ENCODE measurements around the gene FRAS1. TPM values are rescaled to one million over a fixed set of nuclear protein-coding genes. Genes with fewer than 3 reads are reported as not detected.
"Not testable (repeated sequence)": the region's sequence is repeated elsewhere in the genome, so short reads cannot be mapped to it uniquely, and the experiment has no call there.

Gene FRAS1
- total RNA-seq, 2 experiments from 2014 or later = 0.09 TPM; not detected in 1

- no peak for ATAC-seq
- Mint-ChIP-seq H3K27me3 (peaks cover 11% of the 10 kb centered on the region), H3K36me3 (ENCODE audit: low read depth) (no peaks in the 10 kb centered on the region), H3K9me3 (ENCODE audit: low read depth) (no peaks in the 10 kb centered on the region), H3K4me3 (no peak overlapping the region), H3K4me1 (no peaks in the 10 kb centered on the region), H3K27ac (no peak overlapping the region)
- ChIA-PET POLR2A (no interaction called here), CTCF (interaction anchor here (0.7 kb wide), 1 partner anchor 1551 kb away, joined by 3 read pairs; no protein-coding TSS in a partner anchor)
- no peak for DNase-seq
- intact Hi-C loops (cut with DNase I, micrococcal nuclease) = no loop called here
These were observed 267.5 kb downstream of the FRAS1 start for GRCh38 chr4:78324625-78325024.

- Mint-ChIP-seq H3K9me3 (ENCODE audit: low read depth) (no peaks in the 10 kb centered on the region), H3K36me3 (ENCODE audit: low read depth) (no peaks in the 10 kb centered on the region), H3K27me3 (peaks cover 9% of the 10 kb centered on the region), H3K27ac (no peak overlapping the region), H3K4me1 (no peaks in the 10 kb centered on the region), H3K4me3 (no peak overlapping the region)
- POLR2A ChIA-PET = no interaction called here
- intact Hi-C loops (cut with DNase I, micrococcal nuclease) = no loop called here
- no peak for DNase-seq
- CTCF ChIA-PET = interaction anchor here (0.6 kb wide), 1 partner anchor 751 kb away, joined by 4 read pairs; no protein-coding TSS in a partner anchor
- no peak for ATAC-seq
These were observed 268.4 kb downstream of the FRAS1 start for GRCh38 chr4:78325271-78326157.

GRCh38 chr4:78328591-78328990 lies 271.5 kb downstream of the FRAS1 start:
- H3K27me3 Mint-ChIP-seq; intact Hi-C loops (cut with DNase I, micrococcal nuclease); H3K4me3 Mint-ChIP-seq; H3K9me3 Mint-ChIP-seq (ENCODE audit: low read depth); H3K36me3 Mint-ChIP-seq (ENCODE audit: low read depth); DNase-seq; POLR2A ChIA-PET; H3K27ac Mint-ChIP-seq; H3K4me1 Mint-ChIP-seq; CTCF ChIA-PET; ATAC-seq: not testable (repeated sequence)

GRCh38 chr4:78331186-78331585 lies 274.1 kb downstream of the FRAS1 start:
- DNase-seq (no peak), ATAC-seq (no peak)
- Mint-ChIP-seq H3K36me3 (ENCODE audit: low read depth) (no peaks in the 10 kb centered on the region), H3K4me1 (no peaks in the 10 kb centered on the region), H3K27ac (no peak overlapping the region), H3K27me3 (peaks cover 2% of the 10 kb centered on the region), H3K9me3 (ENCODE audit: low read depth) (no peaks in the 10 kb centered on the region), H3K4me3 (no peak overlapping the region)
- ChIA-PET POLR2A (no interaction called here), CTCF (no interaction called here)
- intact Hi-C loops (cut with DNase I, micrococcal nuclease) = no loop called here

DNA sequence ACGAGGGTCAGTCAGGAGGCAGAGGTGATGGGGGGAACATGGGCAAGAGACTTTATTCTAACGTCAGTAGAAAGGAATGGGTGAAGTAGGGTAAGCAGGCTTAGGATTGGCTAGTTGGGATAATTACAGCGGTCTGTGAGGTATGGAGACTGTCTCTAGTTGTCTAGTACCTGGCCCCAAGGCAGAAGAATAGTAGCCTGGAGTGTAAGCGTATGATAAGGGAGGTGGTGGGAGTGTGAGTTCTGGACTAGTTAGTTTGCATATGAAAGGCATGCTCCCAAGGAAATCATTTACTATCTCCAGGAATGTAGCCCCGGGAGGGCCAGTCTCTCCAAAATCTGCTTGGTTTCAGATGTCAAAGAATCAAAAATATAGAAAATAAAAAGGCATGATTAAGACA lies 274.8 kb downstream of the FRAS1 start:
- ATAC-seq = no peak
- H3K9me3 Mint-ChIP-seq (ENCODE audit: low read depth) = no peaks in the 10 kb centered on the region
- no peak for DNase-seq
- no peak overlapping the region for H3K27ac Mint-ChIP-seq
- intact Hi-C loops (cut with DNase I, micrococcal nuclease) = no loop called here
- H3K4me1 Mint-ChIP-seq = no peaks in the 10 kb centered on the region
- H3K36me3 Mint-ChIP-seq (ENCODE audit: low read depth) = no peaks in the 10 kb centered on the region
- H3K4me3 Mint-ChIP-seq = no peak overlapping the region
- peaks cover under 1% of the 10 kb centered on the region for H3K27me3 Mint-ChIP-seq
- ChIA-PET POLR2A (no interaction called here), CTCF (no interaction called here)

DNA sequence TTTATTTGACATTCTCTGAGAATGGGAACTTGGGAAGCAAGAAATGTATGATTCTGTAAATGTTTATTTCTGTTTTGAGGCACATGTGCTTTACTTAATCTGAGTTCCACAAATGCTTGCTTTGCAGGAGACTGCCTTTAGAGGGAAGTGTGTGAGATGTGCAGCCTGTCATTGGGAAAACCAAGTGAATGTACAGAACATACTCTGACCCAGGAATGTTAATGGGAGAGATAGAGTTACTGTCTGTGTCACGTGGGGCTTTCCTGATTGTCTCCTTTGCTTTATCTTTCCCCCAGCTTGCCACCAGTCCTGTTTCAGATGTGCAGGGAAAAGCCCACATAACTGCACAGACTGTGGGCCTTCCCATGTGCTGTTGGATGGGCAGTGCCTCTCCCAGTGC lies 275.9 kb downstream of the FRAS1 start:
- no peak for ATAC-seq
- intact Hi-C loops (cut with DNase I, micrococcal nuclease) = no loop called here
- Mint-ChIP-seq H3K27me3 (no peaks in the 10 kb centered on the region), H3K4me1 (no peaks in the 10 kb centered on the region), H3K4me3 (no peak overlapping the region), H3K36me3 (ENCODE audit: low read depth) (no peaks in the 10 kb centered on the region), H3K27ac (no peak overlapping the region), H3K9me3 (ENCODE audit: low read depth) (no peaks in the 10 kb centered on the region)
- CTCF ChIA-PET = interaction anchor here (0.6 kb wide), 1 partner anchor 988 kb away, joined by 3 read pairs; no protein-coding TSS in a partner anchor
- DNase-seq = no peak
- POLR2A ChIA-PET = no interaction called here

DNA sequence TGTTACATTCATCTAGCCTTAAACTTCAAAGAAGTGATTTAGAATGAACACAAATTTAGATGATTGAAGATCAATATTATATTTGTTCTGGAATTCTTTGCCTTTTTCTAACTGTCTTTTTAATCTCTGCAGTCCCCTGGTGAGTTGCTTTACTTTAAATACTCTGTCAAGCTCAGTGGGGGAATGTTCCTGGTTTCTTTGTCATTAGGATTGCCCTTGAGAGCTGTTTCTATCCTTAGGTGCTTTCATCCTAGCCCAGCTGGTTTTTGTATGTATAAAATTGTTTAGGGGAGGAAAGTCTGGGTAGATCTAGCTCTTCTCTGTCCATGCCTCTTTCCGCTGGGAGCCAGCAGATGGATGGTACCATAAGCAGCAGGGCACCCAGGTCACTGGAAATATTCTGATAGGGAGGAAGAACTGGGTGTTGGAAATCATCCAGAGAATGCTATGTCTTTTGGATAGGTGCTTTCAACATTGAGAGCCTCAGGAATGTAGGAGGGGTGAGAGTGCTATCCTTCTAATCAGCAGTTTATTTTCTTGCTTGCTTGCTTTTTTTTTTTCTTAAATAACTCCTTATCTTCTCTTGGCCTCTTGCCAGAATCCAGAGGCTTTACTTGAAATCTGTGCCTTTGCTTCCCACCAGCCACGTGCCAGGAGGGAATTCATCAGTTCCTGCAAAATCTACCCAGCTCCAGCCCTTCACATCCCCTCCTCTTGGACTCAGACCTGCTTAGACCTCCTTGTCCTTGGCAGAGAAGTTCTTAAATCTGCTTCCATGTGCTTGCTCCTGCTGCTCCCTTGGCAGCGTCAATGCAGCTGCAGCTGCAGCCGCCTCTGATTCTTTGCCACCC lies 279.2 kb downstream of the FRAS1 start:
- no peaks in the 10 kb centered on the region for H3K9me3 Mint-ChIP-seq (ENCODE audit: low read depth)
- H3K36me3 Mint-ChIP-seq (ENCODE audit: low read depth) = no peaks in the 10 kb centered on the region
- ChIA-PET CTCF (interaction anchor here (0.9 kb wide), 1 partner anchor 10 kb away, joined by 3 read pairs; no protein-coding TSS in a partner anchor), POLR2A (no interaction called here)
- DNase-seq (no peak), ATAC-seq (no peak)
- no peak overlapping the region for H3K4me3 Mint-ChIP-seq
- intact Hi-C loops (cut with DNase I, micrococcal nuclease) = no loop called here
- no peaks in the 10 kb centered on the region for H3K4me1 Mint-ChIP-seq
- H3K27ac Mint-ChIP-seq = no peak overlapping the region
- peaks cover 5% of the 10 kb centered on the region for H3K27me3 Mint-ChIP-seq

GRCh38 chr4:78337244-78338020 lies 280.3 kb downstream of the FRAS1 start:
- Mint-ChIP-seq H3K36me3 (ENCODE audit: low read depth) (no peaks in the 10 kb centered on the region), H3K4me3 (no peak overlapping the region), H3K4me1 (no peaks in the 10 kb centered on the region), H3K9me3 (ENCODE audit: low read depth) (no peaks in the 10 kb centered on the region), H3K27me3 (peaks cover 5% of the 10 kb centered on the region), H3K27ac (no peak overlapping the region)
- no peak for ATAC-seq
- intact Hi-C loops (cut with DNase I, micrococcal nuclease) = no loop called here
- ChIA-PET CTCF (no interaction called here), POLR2A (no interaction called here)
- no peak for DNase-seq

DNA sequence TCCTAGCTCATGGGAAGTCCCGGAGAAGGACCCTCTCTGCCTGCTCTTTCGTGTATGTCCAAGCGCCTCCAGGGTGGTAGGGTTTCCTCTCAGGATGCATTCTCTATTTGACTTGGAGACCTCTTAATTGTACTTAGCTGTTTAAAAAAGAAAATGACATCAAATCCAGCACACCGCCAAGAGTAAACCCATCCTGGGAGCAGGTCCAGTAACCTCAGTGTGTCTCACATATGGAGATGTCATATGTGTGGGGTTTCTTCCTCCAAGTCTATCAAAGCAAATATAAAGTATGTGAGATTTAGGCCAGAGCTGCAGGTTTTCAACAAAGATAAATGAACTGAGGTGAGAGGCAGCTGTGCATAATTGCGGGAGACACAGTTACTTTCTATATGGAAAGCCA lies 285.0 kb downstream of the FRAS1 start:
- intact Hi-C loops (cut with DNase I, micrococcal nuclease) = no loop called here
- peaks cover 7% of the 10 kb centered on the region for H3K27me3 Mint-ChIP-seq
- no peak for DNase-seq
- CTCF ChIA-PET = no interaction called here
- no peaks in the 10 kb centered on the region for H3K4me1 Mint-ChIP-seq
- no peaks in the 10 kb centered on the region for H3K36me3 Mint-ChIP-seq (ENCODE audit: low read depth)
- POLR2A ChIA-PET = no interaction called here
- ATAC-seq = no peak
- no peak overlapping the region for H3K4me3 Mint-ChIP-seq
- no peak overlapping the region for H3K27ac Mint-ChIP-seq
- H3K9me3 Mint-ChIP-seq (ENCODE audit: low read depth) = no peaks in the 10 kb centered on the region

DNA sequence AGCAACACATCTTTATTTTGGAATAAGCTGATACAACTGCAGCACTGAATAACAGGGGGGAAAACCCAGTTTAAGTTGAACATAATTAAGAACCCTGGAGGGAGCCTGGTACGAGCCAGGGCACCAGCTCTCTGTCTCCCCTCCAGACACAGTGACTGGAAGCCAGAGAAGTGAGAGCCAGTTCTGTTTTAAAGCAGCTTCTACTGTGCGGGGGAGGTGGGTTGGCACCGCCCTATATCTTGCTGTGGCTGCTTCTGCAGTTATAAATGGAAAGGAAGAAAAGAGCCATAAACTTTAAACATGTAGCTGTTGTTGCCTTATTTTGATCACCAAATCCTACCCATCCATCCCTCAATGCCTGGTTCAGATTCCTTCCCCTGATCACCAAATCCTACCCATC lies 286.6 kb downstream of the FRAS1 start:
- Mint-ChIP-seq H3K4me1 (no peaks in the 10 kb centered on the region), H3K4me3 (no peak overlapping the region), H3K27me3 (peaks cover 5% of the 10 kb centered on the region), H3K36me3 (ENCODE audit: low read depth) (no peaks in the 10 kb centered on the region), H3K27ac (no peak overlapping the region), H3K9me3 (ENCODE audit: low read depth) (no peaks in the 10 kb centered on the region)
- DNase-seq = no peak
- intact Hi-C loops (cut with DNase I, micrococcal nuclease) = no loop called here
- POLR2A ChIA-PET = no interaction called here
- CTCF ChIA-PET = interaction anchor here (0.6 to 0.9 kb wide), 2 partner anchors 115 to 671 kb away, joined by 3 read pairs; no protein-coding TSS in a partner anchor
- no peak for ATAC-seq

GRCh38 chr4:78345237-78345636 lies 288.1 kb downstream of the FRAS1 start:
- no peaks in the 10 kb centered on the region for H3K4me1 Mint-ChIP-seq
- ATAC-seq = no peak
- CTCF ChIA-PET = interaction anchor here (1.6 kb wide), 1 partner anchor 9 kb away, joined by 4 read pairs; no protein-coding TSS in a partner anchor

More at GRCh38 chr4:78345237-78345636, 288.1 kb downstream of the FRAS1 start:
- DNase-seq = no peak
- peaks cover 2% of the 10 kb centered on the region for H3K27me3 Mint-ChIP-seq
- intact Hi-C loops (cut with DNase I, micrococcal nuclease) = no loop called here
- H3K9me3 Mint-ChIP-seq (ENCODE audit: low read depth) = no peaks in the 10 kb centered on the region
- no peak overlapping the region for H3K4me3 Mint-ChIP-seq
- H3K27ac Mint-ChIP-seq = no peak overlapping the region
- no peaks in the 10 kb centered on the region for H3K36me3 Mint-ChIP-seq (ENCODE audit: low read depth)
- POLR2A ChIA-PET = no interaction called here
